GM19238 (cell line): ENCODE measurements around the gene IGFBP1.

ENCODE experiments used
- DNase-seq: peaks from one replicate; pipeline ENCODE4 v3.0.0; 2011; ENCODE audit warnings: low spot score; ENCODE audit not compliant: insufficient read length

The IGFBP1 gene

DNA sequence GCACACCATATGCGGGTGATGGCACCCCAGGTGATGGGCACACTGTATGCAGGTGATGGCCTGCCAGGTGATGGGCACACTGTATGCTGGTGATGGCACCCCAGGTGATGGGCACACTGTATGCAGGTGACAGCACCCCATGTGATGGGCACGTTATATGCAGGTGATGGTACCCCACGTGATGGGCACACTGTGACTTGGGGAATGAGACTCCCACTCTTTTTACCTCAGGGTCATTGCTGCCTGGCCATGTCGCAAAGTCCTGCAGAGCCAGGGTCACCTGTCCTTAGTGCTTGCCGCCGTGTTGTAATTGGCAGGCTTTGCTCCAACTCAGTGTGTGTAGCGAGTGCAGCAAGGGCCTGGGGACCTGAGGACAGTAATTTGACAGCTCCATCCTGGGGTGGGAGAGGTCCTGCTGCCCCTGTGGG, 7.8 kb upstream of the IGFBP1 start:
- no peak for DNase-seq

DNA sequence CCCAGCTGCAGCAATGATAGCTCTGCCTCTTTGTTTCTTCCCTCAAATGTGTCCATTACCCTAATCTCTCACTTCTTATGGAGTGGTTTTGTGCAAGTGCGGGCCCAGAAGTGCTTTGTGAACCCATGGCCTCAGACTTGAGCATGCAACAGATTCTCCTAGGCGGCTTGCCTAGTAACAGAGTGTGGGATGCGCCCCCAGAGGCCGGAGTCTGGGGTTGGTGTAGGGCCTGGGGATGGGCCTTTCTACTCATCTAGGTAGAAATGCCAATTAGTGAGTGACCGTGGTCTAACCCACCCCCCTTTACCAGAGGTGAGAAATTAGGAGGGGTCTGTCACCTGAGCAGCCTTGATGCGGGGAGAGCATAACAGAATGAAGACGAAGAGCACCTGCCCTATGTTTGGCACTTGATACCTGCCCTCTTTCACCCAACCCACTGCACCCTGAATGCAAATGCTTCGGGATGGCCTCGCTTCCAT, 7.0 kb upstream of the IGFBP1 start:
- DNase-seq: no peak

DNA sequence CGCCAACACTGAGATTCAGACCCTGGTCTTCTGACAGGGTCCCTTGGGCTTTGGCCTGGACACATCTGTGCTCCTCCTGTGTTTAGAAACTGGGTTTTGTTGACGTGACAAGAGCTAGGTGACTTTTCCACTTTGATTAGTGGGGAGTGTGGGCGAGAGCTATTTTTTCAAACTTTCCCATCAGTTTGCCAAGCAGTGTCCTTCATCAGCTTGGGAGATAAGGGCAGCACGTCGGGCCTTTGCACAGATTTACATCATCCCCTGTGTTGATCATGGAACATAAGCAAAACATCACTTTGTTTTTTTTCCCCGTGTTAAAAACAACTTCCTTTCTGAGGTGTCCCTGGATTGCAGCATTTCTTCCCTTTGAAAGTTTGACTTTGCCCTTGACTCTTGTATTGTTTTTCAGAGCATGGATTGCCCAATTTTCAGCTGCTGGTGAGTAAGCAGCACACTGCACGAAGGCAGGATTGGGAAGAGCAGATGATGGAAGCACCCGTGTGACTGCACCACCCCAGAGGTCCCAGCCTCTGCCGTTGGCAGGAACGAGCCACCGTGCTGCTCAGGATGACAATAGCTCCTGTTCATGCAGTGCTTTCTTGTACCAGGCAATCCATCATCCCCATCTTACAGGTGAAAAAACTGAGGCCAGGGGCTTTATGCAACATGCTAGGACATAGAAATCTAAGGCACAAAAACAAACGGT, 6.4 kb upstream of the IGFBP1 start:
- DNase-seq: no peak

DNA sequence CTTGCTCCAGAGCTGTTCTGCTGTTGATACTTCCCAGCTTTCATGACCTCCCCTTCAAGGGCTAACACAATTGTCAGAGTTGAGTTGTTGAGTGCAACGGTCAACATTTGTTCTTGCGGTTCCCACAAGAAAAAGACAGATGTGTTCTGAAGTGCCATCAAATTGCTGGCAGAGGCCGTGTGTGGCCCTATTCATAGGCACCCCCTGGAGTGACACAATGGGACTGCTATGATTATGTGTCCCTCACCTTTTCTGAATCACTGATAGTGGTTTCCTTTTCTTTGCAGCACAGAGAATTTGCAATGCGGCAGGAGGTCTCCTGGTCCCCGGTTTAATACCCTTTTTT, 5.8 kb upstream of the IGFBP1 start:
- DNase-seq: no peak

DNA sequence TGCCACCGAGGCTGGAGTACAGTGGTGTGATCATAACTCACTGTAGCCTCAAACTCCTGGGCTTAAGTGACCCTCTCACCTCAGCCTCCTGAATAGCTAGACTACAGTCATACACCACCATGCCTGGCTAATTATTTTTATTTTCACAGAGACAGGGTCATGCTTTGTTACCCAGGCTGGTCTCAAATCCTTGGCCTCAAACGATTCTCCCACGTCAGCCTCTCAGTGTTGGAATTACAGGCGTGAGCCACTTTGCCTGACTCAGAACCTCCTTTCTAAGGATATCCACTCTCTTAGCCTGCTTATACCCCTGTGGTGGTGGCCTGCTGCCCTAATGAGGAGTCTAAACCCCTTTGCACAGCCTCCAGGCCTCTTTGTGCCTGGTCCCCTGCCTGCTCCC, 4.2 kb upstream of the IGFBP1 start:
- DNase-seq: no peak

DNA sequence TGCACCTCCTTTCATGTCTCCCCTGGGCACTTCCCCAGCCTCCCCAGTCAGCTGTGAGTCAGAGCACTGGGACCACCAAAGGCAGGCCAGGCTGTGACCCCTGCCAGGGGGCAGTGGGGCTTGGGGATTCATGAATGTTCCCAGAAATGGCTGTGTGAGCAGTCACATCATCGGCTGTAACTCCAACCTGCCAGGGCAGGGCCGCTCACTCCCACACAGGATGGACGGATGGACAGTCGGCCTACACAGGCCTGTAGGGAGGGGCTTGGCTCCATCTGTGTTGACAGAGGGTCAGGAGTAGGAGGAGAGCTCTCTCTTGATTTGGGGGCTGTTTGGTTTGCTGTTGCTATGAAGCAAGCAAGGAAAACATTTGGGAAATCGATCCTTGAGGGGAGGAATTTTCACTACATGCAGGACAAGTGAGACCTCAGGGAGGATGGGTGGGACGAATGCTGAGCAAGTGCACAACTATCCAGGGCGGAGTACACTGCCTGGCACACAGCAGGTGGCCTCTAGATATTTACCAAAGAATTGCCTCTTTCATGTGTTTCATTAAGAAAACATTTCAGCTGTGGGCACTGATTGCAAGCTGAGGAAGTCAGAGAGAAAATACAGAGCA, 2.9 kb upstream of the IGFBP1 start:
- DNase-seq: no peak

DNA sequence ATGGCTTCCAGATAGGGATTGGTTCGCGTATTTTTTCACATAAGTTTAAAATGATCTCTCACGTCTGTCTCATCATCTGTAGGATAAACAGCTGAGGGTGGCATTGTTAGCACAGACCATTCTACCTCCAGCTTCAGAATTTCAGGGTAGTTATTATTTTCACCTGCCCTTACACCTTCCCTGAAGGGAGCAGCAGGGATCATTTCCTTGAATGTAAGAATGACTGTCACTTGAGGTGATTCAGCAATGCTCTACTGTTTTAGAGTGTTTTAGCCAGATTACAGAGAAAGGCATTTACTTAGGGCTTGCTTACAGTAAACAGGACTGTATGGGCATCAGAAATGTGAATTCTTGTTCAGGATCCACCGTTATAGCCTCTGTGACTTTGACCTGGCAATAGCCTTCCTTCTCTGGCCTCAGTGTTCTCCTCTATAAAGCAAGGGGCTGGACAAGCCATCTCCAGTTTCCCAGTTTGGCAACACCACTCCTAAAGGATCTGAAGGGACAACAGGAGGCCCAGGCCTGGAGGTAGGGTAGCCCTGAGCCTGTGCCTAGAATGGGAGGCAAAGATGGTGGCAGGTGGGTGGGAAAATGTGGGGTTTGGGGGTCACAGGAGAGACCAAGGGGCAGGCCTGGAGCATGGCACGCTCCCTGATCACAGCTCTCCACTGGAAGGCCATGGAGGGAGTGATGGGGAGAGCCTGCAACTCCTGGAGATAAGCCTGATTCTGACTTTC, 1.2 kb upstream of the IGFBP1 start:
- no peak for DNase-seq

DNA sequence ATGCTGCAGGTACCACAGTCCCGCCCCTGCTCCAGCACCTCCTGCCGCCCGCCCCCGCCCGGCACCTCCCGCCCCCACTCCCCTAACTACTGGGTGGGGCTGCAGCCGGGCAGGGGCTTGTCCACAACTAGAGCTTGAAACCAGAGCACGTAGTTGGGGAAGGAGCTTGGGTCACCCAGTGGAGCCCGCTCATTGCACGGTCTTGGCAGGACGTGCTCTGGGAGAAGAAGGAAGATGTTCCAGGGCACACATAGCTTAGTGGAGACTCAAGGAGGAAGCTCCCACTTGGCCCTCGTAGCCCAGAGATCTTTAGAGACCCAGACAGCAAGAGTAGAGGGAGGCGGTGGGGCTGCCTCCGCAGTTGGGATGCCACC, 692 bp downstream of the IGFBP1 start:
- no peak for DNase-seq

DNA sequence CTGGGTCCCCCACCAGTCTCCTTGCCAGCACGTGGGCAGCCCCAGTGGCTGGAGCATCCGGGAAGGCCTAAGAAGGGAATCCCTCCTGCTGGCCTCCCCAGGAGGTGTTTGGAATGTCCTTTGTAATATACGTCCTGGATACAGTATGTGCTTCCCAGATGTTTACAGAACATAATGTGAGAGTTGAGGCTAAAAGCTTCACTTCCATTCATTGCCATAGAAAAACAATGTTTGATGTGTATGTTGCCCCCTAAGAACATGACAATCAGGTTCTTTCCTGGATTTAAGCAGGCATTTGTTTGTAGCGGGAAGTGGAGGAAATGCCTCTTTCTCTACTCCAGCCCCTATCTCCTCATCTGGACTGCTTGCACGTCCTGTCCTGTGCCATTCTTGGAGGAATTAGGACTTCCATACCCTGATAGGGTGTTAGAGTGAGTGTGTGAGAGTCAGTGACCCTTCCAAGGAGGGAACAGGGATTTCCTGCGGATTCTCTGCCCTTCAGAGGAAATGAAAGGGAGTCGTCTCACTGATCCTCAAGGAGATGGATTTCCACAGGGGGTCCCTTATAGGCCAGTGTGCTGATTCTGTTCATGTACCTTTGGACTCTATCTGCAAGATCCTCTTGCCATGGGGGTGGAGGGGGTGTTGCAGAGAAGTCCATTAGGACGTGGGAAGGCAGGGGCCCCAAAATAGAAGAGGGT, 1.2 kb downstream of the IGFBP1 start:
- no peak for DNase-seq

DNA sequence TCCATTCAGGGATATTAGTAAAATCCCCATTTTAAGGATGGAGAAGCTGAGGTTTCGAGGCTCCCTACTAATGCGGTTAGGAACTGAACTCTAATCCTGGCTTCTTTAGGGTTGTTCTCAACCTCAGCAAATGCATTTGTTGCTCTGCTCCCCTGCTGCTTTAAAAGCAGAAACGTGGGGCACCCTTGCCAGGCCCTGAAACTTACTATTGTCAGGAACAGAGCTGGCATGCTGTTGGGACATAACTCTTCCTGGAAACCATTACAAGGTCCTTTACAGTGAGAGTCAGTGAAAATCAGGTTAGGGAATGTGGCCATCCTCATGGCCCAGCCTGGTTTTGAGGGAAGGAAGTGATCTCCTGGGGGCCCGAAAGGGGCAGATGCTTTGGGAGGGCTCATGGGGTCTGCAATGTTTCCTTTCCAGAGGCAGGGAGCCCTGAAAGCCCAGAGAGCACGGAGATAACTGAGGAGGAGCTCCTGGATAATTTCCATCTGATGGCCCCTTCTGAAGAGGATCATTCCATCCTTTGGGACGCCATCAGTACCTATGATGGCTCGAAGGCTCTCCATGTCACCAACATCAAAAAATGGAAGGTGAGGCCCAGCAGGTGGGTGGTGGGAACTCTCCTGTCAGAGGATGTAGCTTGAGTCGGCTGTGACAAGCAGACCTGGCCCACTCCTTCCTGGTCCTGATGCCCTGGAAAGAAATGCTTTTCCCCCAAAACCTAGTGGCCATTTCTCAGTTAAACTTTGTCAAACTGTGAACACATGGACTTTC, 2.0 kb downstream of the IGFBP1 start:
- no peak for DNase-seq

DNA sequence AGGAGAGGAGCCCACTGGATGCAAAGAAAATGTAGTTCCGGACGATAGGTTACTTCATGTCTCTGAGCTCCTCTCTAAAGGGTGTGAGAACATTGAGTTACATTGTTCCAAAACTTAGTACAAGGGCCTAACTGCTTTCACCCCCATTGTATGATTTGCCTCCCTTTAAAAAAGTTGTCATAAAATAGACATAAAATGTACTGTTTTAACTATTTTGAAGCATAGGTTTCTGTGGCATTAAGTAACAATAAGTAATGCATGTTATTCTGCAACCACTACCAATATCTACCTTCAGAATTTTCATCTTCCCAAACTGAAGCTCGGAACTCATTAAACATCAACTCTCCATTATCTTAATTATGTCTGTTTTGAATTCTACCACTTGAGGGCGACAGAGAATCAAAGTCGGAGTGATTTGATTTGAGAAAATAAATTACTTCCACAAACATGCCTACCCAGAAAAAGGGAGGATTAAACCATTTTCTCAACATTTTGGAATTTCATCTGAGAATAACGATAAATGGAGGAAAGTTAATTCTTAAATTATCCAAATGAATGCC, 2.7 kb downstream of the IGFBP1 start:
- no peak for DNase-seq

DNA sequence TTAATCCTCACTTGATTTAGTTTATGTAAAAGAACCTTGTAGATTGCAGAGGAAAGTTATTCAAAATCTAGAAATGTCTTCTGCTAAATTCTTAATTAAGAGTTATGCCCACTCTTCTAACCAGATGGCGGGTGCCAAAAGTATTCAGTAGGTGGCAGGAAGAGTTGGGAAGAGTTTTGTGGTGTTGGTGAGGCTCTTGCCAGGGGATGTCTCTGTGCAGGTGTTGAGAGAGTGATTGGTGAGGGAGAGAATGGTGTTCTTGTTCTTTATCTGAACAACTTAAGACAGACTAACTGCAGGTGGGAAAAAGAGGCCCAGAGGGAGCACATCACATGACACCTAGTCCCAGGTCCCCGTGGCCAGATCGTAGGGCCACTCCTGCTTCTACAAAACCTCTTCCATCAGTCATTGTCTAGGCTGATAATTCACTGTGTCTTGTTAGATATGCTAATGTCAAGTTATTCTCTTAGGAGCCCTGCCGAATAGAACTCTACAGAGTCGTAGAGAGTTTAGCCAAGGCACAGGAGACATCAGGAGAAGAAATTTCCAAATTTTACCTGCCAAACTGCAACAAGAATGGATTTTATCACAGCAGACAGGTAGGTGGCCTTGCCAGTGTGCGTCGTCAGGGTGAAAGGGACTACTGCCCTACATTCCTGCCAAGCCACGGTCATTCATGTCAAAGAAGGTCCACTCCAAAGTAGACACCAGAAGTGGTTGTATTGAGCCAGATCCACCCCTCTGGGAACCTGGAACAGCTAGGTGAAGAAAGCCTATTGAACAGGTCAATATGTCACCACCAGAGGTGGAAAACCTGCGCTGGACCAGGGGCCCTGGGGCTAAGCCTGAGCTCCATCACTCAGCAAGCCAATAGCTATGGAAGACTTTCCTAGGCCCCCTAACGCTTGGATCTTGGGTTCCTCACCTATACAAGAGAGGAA, 3.4 kb downstream of the IGFBP1 start:
- DNase-seq: no peak

DNA sequence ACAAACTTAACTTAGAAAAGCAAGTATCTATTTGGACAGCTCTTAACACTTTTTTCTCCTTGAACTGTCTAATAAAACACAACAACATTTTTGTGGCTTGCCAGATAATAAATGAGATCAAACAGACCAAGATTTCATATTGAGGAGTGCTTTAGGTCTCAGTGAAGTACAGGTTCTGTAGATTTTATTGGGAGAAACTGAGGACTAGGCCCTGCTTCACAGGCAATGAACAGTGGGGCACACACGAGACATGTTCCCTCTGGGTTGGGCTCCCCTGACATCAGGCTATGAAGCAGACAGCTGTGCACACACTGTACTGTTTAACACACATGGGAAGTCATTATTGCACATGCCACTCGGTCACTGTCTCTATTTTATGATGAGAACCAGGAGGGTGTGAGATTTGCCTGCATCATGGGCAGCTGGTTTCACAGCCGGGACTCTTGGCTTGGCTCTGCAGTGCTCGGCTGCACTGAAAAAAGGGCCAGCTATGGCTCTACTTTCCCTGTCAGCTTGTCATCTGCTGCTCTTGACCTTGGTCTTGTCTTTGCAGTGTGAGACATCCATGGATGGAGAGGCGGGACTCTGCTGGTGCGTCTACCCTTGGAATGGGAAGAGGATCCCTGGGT, 4.2 kb downstream of the IGFBP1 start:
- DNase-seq: no peak

DNA sequence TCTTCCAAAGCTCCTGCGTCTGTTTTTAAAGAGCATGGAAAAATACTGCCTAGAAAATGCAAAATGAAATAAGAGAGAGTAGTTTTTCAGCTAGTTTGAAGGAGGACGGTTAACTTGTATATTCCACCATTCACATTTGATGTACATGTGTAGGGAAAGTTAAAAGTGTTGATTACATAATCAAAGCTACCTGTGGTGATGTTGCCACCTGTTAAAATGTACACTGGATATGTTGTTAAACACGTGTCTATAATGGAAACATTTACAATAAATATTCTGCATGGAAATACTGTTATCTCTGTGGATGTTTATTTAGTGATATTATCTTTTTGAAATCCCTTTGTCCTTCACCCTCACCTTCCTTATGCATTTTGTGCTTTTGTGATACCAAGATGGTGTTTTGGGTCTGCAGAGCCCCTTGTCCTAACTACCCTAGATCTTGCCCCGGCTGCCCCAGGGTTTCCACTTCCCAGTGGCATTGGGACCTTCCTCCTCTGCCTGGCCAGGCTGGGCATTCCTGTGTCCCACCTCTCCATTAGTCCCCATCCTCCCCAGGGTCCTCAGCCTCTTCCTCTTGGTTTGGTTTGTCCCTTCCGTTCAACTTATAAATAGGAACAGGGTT, 5.2 kb downstream of the IGFBP1 start:
- no peak for DNase-seq

DNA sequence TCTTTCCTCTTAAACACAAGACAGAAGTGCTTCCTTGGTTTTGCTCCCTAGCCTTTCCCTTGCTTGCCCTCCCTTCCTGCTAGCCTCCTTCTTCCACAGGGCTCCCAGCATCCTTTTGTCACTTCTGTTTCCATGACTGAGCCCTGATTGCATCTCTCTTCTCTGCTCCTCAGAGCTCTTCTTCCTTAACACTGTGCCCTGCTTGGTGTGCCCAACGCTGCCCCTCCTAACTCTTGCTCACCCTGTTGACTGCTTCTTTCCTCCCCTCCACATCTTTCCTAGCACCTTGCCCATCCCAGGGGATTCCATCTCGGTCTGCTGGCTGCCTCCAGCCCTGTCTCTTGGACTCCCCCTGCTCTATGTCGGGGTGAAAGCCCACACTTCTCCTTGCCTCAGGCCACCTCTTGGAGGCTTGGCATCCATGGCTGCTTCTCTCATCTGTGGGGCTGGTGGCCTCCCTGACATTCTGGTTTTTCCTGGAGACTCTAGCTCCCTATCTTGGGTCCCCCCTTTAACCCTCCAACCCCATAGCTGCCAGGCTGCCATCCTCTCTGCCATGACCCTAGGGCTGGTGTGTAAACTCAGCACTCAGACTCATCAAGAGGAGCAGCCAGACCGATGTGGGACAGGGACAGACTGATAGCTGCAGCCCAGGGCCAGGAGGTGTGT, 5.8 kb downstream of the IGFBP1 start:
- no peak for DNase-seq

DNA sequence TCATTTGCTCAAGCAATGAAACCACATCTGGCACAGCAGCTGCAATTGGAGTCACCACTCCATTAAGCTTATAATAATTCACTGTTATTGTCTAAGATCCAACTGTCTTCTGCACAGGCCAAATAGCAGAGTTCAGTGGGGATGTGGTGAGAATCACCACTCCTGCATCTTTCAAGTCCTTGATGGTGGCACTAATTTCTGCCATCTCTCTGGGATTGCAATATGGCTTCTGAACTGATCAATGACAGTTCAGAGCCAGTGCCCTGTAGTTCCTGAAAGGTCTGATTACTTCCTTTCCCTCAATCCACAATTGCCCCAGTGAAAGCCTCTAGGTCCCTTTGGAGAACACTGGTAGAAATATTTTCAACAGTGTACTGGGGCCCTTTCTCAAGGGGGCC, 6.4 kb downstream of the IGFBP1 start:
- DNase-seq: no peak

DNA sequence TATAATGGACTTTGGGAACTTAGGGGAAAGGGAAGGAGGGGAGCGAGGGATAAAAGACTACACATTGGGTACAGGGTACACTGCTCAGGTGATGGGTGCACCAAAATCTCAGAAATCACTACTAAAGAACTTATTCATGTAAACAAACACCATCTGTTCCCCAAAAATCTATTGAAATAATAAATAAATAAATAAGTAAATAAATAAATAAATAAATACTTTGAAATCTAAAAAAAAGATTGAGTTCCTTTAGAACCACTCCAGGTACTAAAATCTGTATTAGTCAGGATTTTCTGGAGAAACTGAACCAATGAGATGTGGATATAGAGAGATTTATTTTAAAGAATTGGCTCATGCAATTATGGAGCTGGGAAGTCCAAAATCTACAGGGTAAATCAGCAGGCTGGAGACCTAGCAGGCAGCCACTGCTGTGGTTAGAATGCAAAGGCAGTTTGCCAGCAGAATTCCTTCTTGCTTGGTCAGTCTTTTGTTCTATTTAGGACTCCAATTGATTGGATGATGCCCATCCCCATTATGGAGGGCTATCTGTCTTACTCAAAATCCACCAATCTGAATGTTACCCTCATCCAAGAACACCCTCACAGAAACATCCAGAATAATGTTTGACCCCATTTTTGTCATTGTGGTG, 8.9 kb downstream of the IGFBP1 start:
- DNase-seq: no peak

DNA sequence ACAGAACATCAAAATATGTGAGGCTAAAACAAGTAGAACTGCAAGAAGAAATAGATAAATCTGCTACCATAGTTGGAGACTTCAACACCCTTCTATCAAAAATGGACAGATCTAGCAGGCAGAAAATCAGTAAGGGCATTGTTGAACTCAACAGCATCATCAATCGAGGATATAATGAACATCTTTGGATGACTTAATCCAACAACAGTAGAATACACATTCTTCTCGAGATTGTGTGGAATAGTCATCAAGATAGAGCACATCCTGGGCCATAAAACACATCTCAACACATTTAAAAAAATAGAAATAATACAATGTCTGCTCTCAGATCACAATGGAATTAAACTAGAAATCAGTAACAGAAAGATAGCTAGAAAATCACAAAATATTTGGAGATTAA, 9.9 kb downstream of the IGFBP1 start:
- DNase-seq: no peak
